BJ (cell line): ENCODE measurements around the gene TNFSF11. TPM values are rescaled to one million over a fixed set of nuclear protein-coding genes. Genes with fewer than 3 reads are reported as not detected.

Source experiments
- CTCF ChIA-PET: fragments of 350-600 bp; formaldehyde crosslinking; extraction: SDS; loops from one replicate; lab custom pipeline; 2021; ENCODE audit warnings: antibody characterized with exemption, inconsistent platforms; lab: Yijun Ruan, JAX
- POLR2A ChIA-PET: fragments of 300-600 bp; sonication (Branson Sonifier 250); formaldehyde crosslinking; extraction: SDS; loops from one replicate; lab custom pipeline; 2021; ENCODE audit warnings: antibody characterized with exemption; lab: Charles Lee
- DNase-seq: peaks from one replicate; pipeline ENCODE4 v3.0.0-alpha.2; 2011; ENCODE audit warnings: low read depth
- H3K27me3 ChIP-seq: 2 replicates; pipeline ENCODE4 v1.6.0; 2011; ENCODE audit warnings: low read length; ENCODE audit not compliant: control insufficient read depth, insufficient read depth
- H3K36me3 ChIP-seq: 2 replicates; pipeline ENCODE4 v1.5.1; 2011; ENCODE audit warnings: low read length; ENCODE audit not compliant: control insufficient read depth, insufficient read depth
- H3K4me3 ChIP-seq: 2 replicates; pipeline ENCODE4 v1.5.1; 2011; ENCODE audit warnings: low read depth, mild to moderate bottlenecking, control low read depth, low read length
- polyA plus RNA-seq: library from polyadenylated mRNA; depleted of rRNA; stranded (reverse); fragments of >200 nt; gene quantifications from 2 replicates; pipeline ENCODE4 v1.2.3, GENCODE V29; 2011; rRNA removed
- TF ChIP-seq, protein P1 (sequence below): IDR thresholded peaks from 2 replicates; pipeline ENCODE4 v1.5.1; 2011; ENCODE audit warnings: low read depth, mild to moderate bottlenecking, control low read depth, inconsistent platforms, low read length, moderate library complexity; ENCODE audit not compliant: insufficient read depth

TNFSF11 gene
- polyA plus RNA-seq, 1 experiment = not detected

DNA sequence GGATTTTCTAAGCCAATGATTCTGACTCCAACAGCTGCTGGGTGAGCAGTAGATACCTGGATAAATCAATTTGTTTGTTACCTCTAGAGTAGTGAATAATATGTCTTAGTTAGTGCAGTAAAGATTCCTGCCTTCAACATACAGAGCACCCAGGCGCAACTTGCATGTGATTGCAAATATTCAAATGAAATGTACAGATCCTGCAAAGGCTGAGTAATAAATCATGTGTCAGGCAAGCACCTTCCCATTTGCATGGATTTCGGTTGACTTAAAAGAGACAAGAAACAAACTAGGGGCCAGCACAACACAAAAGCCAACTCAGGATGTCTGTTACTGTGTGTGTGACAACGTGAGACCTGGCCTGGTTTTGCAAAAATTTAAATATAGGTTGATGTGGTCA lies 79.7 kb downstream of the TNFSF11 start:
- TF ChIP-seq, protein P1, sequence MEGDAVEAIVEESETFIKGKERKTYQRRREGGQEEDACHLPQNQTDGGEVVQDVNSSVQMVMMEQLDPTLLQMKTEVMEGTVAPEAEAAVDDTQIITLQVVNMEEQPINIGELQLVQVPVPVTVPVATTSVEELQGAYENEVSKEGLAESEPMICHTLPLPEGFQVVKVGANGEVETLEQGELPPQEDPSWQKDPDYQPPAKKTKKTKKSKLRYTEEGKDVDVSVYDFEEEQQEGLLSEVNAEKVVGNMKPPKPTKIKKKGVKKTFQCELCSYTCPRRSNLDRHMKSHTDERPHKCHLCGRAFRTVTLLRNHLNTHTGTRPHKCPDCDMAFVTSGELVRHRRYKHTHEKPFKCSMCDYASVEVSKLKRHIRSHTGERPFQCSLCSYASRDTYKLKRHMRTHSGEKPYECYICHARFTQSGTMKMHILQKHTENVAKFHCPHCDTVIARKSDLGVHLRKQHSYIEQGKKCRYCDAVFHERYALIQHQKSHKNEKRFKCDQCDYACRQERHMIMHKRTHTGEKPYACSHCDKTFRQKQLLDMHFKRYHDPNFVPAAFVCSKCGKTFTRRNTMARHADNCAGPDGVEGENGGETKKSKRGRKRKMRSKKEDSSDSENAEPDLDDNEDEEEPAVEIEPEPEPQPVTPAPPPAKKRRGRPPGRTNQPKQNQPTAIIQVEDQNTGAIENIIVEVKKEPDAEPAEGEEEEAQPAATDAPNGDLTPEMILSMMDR = no peak
- CTCF ChIA-PET = interaction anchor here (0.8 to 1.4 kb wide), 2 partner anchors 8 to 433 kb away, joined by 3 to 4 read pairs; no protein-coding TSS in a partner anchor
- Histone ChIP-seq H3K36me3 (no peaks in the 10 kb centered on the region), H3K4me3 (no peak overlapping the region), H3K27me3 (peaks cover 12% of the 10 kb centered on the region)
- POLR2A ChIA-PET = no interaction called here
- no peak for DNase-seq

DNA sequence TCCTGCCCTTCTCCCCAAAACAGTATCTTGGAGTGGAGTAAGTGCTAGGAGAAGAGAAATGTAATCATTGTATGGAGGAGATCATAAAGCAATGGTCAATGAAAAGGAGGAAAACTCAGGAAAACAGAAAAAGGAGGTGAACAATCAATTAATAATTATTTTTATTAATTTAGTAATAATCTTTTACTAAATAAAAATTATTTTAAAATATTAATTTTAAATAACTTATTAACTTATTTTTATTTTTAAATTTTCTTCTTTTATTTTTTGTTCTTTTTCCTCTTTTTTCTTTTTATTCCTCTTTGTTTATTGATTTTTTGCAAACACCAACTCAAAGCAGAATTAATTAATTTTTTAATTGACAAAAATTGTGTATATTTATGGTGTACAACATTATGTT lies 80.3 kb downstream of the TNFSF11 start:
- TF ChIP-seq, protein P1 = no peak
- ChIA-PET POLR2A (no interaction called here), CTCF (no interaction called here)
- Histone ChIP-seq H3K36me3 (no peaks in the 10 kb centered on the region), H3K27me3 (peaks cover 12% of the 10 kb centered on the region), H3K4me3 (no peak overlapping the region)
- no peak for DNase-seq

DNA sequence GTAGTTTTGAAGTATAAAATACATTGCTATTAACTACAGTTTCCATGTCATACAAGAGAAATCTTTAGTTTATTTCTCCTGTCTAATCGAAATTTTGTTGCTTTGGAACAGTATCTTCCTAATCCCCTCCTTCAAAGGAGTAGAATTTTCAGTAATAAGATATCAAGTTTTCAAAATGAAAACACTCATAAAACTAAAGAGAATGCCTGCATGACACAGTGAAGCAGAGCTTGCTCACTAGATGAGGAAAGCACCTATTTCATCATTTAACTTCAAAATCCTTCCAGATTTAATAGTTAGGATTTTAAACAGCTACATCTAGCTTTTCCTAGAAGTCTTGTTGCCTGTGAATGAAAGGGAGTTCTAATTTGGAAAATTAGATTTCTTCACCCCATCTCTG lies 80.8 kb downstream of the TNFSF11 start:
- H3K27me3 ChIP-seq = peaks cover 12% of the 10 kb centered on the region
- no peaks in the 10 kb centered on the region for H3K36me3 ChIP-seq
- CTCF ChIA-PET = interaction anchor here (0.7 kb wide), 1 partner anchor 510 kb away, joined by 3 read pairs; no protein-coding TSS in a partner anchor
- no peak overlapping the region for H3K4me3 ChIP-seq
- DNase-seq = no peak
- TF ChIP-seq, protein P1 = no peak
- POLR2A ChIA-PET = no interaction called here

DNA sequence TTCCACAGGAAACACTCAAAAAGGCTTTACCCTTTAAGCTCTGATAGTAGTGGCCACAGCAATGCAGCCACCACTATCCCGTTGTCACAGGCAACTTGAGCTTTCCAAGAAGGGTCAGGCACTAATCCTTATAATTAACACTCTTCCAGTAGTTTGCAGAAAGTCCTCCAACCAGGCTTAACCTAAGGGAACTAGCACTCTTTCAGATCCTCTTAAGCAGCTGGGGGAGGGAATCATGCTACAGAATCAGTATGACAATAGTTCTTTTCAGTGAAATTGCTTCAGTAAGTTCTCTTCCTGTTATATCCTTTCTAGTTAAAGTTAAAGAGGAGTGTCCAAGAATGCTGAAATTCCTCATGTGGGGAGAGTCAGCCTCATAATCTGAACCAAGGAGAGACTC lies 82.2 kb downstream of the TNFSF11 start:
- DNase-seq = no peak
- Histone ChIP-seq H3K36me3 (no peaks in the 10 kb centered on the region), H3K27me3 (peaks cover 11% of the 10 kb centered on the region), H3K4me3 (no peak overlapping the region)
- ChIA-PET POLR2A (no interaction called here), CTCF (no interaction called here)
- TF ChIP-seq, protein P1 = no peak

DNA sequence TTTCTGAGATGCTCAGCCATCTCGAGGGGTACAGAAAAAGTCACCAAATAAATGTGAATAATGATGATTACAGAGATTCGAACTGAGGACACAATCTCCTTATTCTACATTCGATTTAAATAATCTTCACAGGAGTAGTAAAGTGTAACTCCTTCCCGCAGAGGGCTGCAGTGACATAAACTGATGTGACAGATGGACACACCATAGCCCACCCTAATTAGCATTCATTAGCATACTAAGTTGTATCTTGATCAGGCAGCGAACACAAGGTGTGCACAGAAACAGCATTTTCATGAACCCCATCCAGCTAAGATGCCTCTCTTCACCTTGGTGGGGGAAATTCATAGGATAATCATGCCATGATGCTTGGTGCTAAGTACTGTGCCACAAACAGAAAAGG lies 83.0 kb downstream of the TNFSF11 start:
- Histone ChIP-seq H3K36me3 (no peaks in the 10 kb centered on the region), H3K27me3 (peaks cover 11% of the 10 kb centered on the region), H3K4me3 (no peak overlapping the region)
- TF ChIP-seq, protein P1 = no peak
- no peak for DNase-seq
- ChIA-PET CTCF (no interaction called here), POLR2A (no interaction called here)

Other genes starting within 250 kb of the TNFSF11 start
- not detected in 2 replicates for gene FAM216B, start 207.4 kb downstream of the TNFSF11 start, polyA plus RNA-seq